ENCODE measurements around the gene ENTPD7. TPM values are rescaled to one million over a fixed set of nuclear protein-coding genes. Genes with fewer than 3 reads are reported as not detected.

Gene ENTPD7
- total RNA-seq, 1 experiment from 2014 or later, result 11.4 TPM

GRCh38 chr10:99672884-99673283, 13.6 kb downstream of the ENTPD7 start (continued):
- no peak for TF ChIP-seq ARID4B (CRISPR knock-in tag; IDR thresholded peaks at IDR 0.05; ENCODE audit: borderline replicate concordance)
- TF ChIP-seq TP53 (CRISPR knock-in tag; IDR thresholded peaks at IDR 0.05), result no peak

- ChIA-PET CTCF (no interaction called here), POLR2A (no interaction called here)
- H3K4me3 Mint-ChIP-seq, result no peak overlapping the region
- H3K9me3 Mint-ChIP-seq, result no peaks in the 10 kb centered on the region
- TF ChIP-seq ZSCAN18 (CRISPR knock-in tag; IDR thresholded peaks at IDR 0.05) (no peak), NFYB (CRISPR knock-in tag; conservative IDR thresholded peaks at IDR 0.05; ENCODE audit: low read depth) (no peak), ZNF121 (CRISPR knock-in tag; IDR thresholded peaks at IDR 0.05) (no peak), SMAD3 (CRISPR knock-in tag; IDR thresholded peaks at IDR 0.05; ENCODE audit: borderline replicate concordance) (no peak), NFATC4 (CRISPR knock-in tag; IDR thresholded peaks at IDR 0.05) (no peak), HMGA2 (CRISPR knock-in tag; IDR thresholded peaks at IDR 0.05) (no peak)
- H3K36me3 Mint-ChIP-seq, result no peaks in the 10 kb centered on the region
- H3K4me1 Mint-ChIP-seq, result no peaks in the 10 kb centered on the region
- H3K27ac Mint-ChIP-seq, result no peak overlapping the region
- no peak for ATAC-seq
- DNase-seq (ENCODE audit: low spot score), result no peak
- H3K27me3 Mint-ChIP-seq (ENCODE audit: low read depth), result no peaks in the 10 kb centered on the region
Observed at GRCh38 chr10:99673492-99673891, 14.2 kb downstream of the ENTPD7 start.

- ChIA-PET CTCF (no interaction called here), POLR2A (no interaction called here)
- Mint-ChIP-seq H3K4me3 (no peak overlapping the region), H3K9me3 (no peaks in the 10 kb centered on the region), H3K27me3 (ENCODE audit: low read depth) (no peaks in the 10 kb centered on the region), H3K36me3 (no peaks in the 10 kb centered on the region; the same call in 1 of the 2 replicates), H3K27ac (no peak overlapping the region), H3K4me1 (no peaks in the 10 kb centered on the region)
- ATAC-seq (no peak), DNase-seq (ENCODE audit: low spot score) (no peak)
- TF ChIP-seq TCF7 (CRISPR knock-in tag; IDR thresholded peaks at IDR 0.05; ENCODE audit: low read depth), result no peak
- TF ChIP-seq OVOL2 (CRISPR knock-in tag; IDR thresholded peaks at IDR 0.05; ENCODE audit: borderline replicate concordance), result no peak
- no peak for TF ChIP-seq NR3C1 (CRISPR knock-in tag; conservative IDR thresholded peaks at IDR 0.05; ENCODE audit: low read depth)
- no peak for TF ChIP-seq HMGA2 (CRISPR knock-in tag; IDR thresholded peaks at IDR 0.05)
- TF ChIP-seq ZBTB43 (CRISPR knock-in tag; IDR thresholded peaks at IDR 0.05), result no peak
- no peak for TF ChIP-seq CDX4 (CRISPR knock-in tag; IDR thresholded peaks at IDR 0.05; ENCODE audit: borderline replicate concordance)
- no peak for TF ChIP-seq ZSCAN18 (CRISPR knock-in tag; IDR thresholded peaks at IDR 0.05)
- no peak for TF ChIP-seq FOXP1 (CRISPR knock-in tag; IDR thresholded peaks at IDR 0.05; ENCODE audit: borderline replicate concordance)
- no peak for TF ChIP-seq SMAD4 (CRISPR knock-in tag; IDR thresholded peaks at IDR 0.05)
- no peak for TF ChIP-seq PREB (CRISPR knock-in tag; IDR thresholded peaks at IDR 0.05; ENCODE audit: borderline replicate concordance)
- TF ChIP-seq E2F4 (CRISPR knock-in tag; IDR thresholded peaks at IDR 0.05; ENCODE audit: borderline replicate concordance, low read depth), result no peak
- no peak for TF ChIP-seq GABPB1 (CRISPR knock-in tag; IDR thresholded peaks at IDR 0.05)
- TF ChIP-seq EMX1 (CRISPR knock-in tag; IDR thresholded peaks at IDR 0.05), result no peak
- no peak for TF ChIP-seq ZBTB21 (CRISPR knock-in tag; IDR thresholded peaks at IDR 0.05; ENCODE audit: borderline replicate concordance)
- TF ChIP-seq KAT7 (CRISPR knock-in tag; IDR thresholded peaks at IDR 0.05; ENCODE audit: borderline replicate concordance), result no peak
Observed at GRCh38 chr10:99674762-99675161, 15.5 kb downstream of the ENTPD7 start.
